Measurements from ENCODE around the gene CCM2. TPM values are rescaled to one million over a fixed set of nuclear protein-coding genes. Genes with fewer than 3 reads are reported as not detected.

CCM2 gene
- total and polyA plus RNA-seq, 12 donors = 36.1 to 84.5 (median 50.7) TPM

GRCh38 chr7:45119550-45119949, 119.5 kb downstream of the CCM2 start:
- Histone ChIP-seq H3K27ac (no peak overlapping the region), H3K9me3 (replicated peaks in 1 of 3) (no peaks in the 10 kb centered on the region), H3K27me3 (no peaks in the 10 kb centered on the region), H3K36me3 (replicated peaks in 1 of 2) (no peaks in the 10 kb centered on the region), H3K4me1 (replicated peaks in 1 of 2) (no peaks in the 10 kb centered on the region), H3K4me3 (no peak overlapping the region)
- no peak for TF ChIP-seq POLR2A (IDR thresholded peaks at IDR 0.05)
- no peak for TF ChIP-seq CTCF (IDR thresholded peaks at IDR 0.05)
- 83 to 93% (median 86%) methylated on average over 3 of the region's 3 CpGs for WGBS, 4 donors
- no peak for DNase-seq
- intact Hi-C loops (cut with DNase I) = no loop called here

GRCh38 chr7:45122975-45123860, 123.2 kb downstream of the CCM2 start:
- WGBS, 4 donors = 73 to 85% (median 80%) methylated on average over 9 to 16 of the region's 16 CpGs
- intact Hi-C loops (cut with DNase I) = loop anchor here in 1 of 2 donors (1.0 kb wide), 1 partner anchor 41 kb away; no protein-coding TSS in a partner anchor
- Histone ChIP-seq H3K27ac (no peak overlapping the region), H3K4me1 (replicated peaks in 1 of 2) (no peaks in the 10 kb centered on the region), H3K9me3 (replicated peaks in 1 of 3) (no peaks in the 10 kb centered on the region), H3K4me3 (no peak overlapping the region), H3K36me3 (replicated peaks in 1 of 2) (no peaks in the 10 kb centered on the region), H3K27me3 (no peaks in the 10 kb centered on the region)
- TF ChIP-seq CTCF (IDR thresholded peaks at IDR 0.05) = no peak
- no peak for TF ChIP-seq POLR2A (IDR thresholded peaks at IDR 0.05)
- no peak for DNase-seq

- no peak overlapping the region for H3K27ac ChIP-seq
- DNase-seq = no peak
- intact Hi-C loops (cut with DNase I) = loop anchor here in 1 of 2 donors (1.0 kb wide), 1 partner anchor 42 kb away; no protein-coding TSS in a partner anchor
- H3K9me3 ChIP-seq (replicated peaks in 1 of 3) = no peaks in the 10 kb centered on the region
- no peaks in the 10 kb centered on the region for H3K27me3 ChIP-seq
- 69 to 79% (median 76%) methylated on average over 2 to 12 of the region's 12 CpGs for WGBS, 4 donors
- no peaks in the 10 kb centered on the region for H3K4me1 ChIP-seq (replicated peaks in 1 of 2)
- TF ChIP-seq POLR2A (IDR thresholded peaks at IDR 0.05) (no peak), CTCF (IDR thresholded peaks at IDR 0.05) (no peak)
- no peaks in the 10 kb centered on the region for H3K36me3 ChIP-seq (replicated peaks in 1 of 2)
- H3K4me3 ChIP-seq = no peak overlapping the region
Observed at GRCh38 chr7:45123913-45124710, 124.1 kb downstream of the CCM2 start.

GRCh38 chr7:45125193-45125904, 125.3 kb downstream of the CCM2 start:
- 85 to 93% (median 89%) methylated on average over 9 to 11 of the region's 11 CpGs for WGBS, 4 donors
- no peak overlapping the region for H3K4me3 ChIP-seq

More at GRCh38 chr7:45125193-45125904, 125.3 kb downstream of the CCM2 start:
- intact Hi-C loops (cut with DNase I) = no loop called here
- Histone ChIP-seq H3K27me3 (no peaks in the 10 kb centered on the region), H3K4me1 (replicated peaks in 1 of 2) (no peaks in the 10 kb centered on the region), H3K36me3 (replicated peaks in 1 of 2) (no peaks in the 10 kb centered on the region), H3K9me3 (replicated peaks in 1 of 3) (no peaks in the 10 kb centered on the region), H3K27ac (no peak overlapping the region)
- no peak for DNase-seq
- TF ChIP-seq CTCF (IDR thresholded peaks at IDR 0.05) (no peak), POLR2A (IDR thresholded peaks at IDR 0.05) (no peak)
